ENCODE measurements around the gene AZIN2. TPM values are rescaled to one million over a fixed set of nuclear protein-coding genes. Genes with fewer than 3 reads are reported as not detected.

Gene AZIN2
- total and polyA plus RNA-seq, 2 of the 13 experiments (the other 11 are each of a cell fraction or from before 2014, with no cell fraction given): 1.7 to 3.5 TPM

DNA sequence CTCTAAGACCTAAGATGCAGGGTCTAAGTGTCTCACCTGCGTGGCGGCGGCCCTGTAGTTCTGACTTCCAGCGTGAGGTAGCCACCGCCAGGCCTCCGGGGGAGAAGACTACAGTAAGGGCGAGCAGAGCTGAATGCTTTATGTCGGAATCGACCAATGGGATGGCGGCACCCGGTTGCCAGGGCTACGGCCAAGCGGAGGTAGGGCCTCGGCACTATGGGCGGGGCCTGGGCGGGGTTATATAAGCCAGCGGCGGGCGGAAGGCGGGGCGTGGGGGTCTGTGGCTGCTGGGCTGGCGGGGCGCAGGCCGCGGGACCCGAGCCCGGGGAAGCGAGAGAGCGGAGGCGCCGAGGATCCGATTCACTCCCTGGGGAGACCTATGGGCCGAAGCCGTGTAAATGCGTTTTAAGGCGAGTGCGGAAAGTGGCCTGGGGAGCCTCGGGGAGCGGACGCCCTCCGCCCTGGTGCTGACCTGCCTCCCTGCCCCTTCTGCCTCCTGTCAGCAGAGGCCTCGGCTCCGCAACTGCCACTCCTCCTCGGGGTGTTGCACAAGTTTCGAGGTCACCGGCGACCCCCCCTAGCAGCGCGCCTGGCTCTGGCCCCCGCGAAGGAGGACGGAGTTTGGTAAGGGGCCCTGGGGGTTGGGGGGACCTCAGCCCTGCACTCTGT is at the start of gene AZIN2 (continued):
- TF ChIP-seq ZNF788 (CRISPR knock-in tag; IDR thresholded peaks at IDR 0.05; ENCODE audit: borderline replicate concordance) (peak; percentile 75; the same call in 1 of the 2 replicates), ZNF563 (CRISPR knock-in tag; IDR thresholded peaks at IDR 0.05) (0 out of 2 replicates have a peak, but pooled peaks have one; percentile 37), KDM3A (CRISPR knock-in tag; IDR thresholded peaks at IDR 0.05; ENCODE audit: low read depth) (peak; percentile 93), SATB2 (CRISPR knock-in tag; IDR thresholded peaks at IDR 0.05) (no peak), ZFX (CRISPR knock-in tag; IDR thresholded peaks at IDR 0.05; ENCODE audit: low read depth) (peak; percentile 85), PCBP2 (optimal IDR thresholded peaks at IDR 0.05; ENCODE audit: low read depth, low read length, poor library complexity, severe bottlenecking) (no peak), ZNF746 (CRISPR knock-in tag; IDR thresholded peaks at IDR 0.05) (peak; percentile 25; the same call in 1 of the 2 replicates), GABPB1 (CRISPR knock-in tag; IDR thresholded peaks at IDR 0.05) (peak; percentile 75), ZBTB8A (CRISPR knock-in tag; IDR thresholded peaks at IDR 0.05; ENCODE audit: borderline replicate concordance, low read depth) (no peak), IKZF1 (IDR thresholded peaks at IDR 0.05) (no peak), ZNF430 (CRISPR knock-in tag; IDR thresholded peaks at IDR 0.05) (no peak), POLR2G (IDR thresholded peaks at IDR 0.05; ENCODE audit: low read depth, low read length) (peak; percentile 76), ZNF225 (CRISPR knock-in tag; IDR thresholded peaks at IDR 0.05) (no peak)
- TF ChIP-seq, protein P1, sequence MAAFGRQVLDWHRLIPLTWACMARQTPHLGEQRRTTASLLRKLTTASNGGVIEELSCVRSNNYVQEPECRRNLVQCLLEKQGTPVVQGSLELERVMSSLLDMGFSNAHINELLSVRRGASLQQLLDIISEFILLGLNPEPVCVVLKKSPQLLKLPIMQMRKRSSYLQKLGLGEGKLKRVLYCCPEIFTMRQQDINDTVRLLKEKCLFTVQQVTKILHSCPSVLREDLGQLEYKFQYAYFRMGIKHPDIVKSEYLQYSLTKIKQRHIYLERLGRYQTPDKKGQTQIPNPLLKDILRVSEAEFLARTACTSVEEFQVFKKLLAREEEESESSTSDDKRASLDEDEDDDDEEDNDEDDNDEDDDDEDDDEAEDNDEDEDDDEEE (CRISPR knock-in tag; IDR thresholded peaks at IDR 0.05): peak; percentile 81; the same call in 1 of the 2 replicates
- TF ChIP-seq, protein P2, sequence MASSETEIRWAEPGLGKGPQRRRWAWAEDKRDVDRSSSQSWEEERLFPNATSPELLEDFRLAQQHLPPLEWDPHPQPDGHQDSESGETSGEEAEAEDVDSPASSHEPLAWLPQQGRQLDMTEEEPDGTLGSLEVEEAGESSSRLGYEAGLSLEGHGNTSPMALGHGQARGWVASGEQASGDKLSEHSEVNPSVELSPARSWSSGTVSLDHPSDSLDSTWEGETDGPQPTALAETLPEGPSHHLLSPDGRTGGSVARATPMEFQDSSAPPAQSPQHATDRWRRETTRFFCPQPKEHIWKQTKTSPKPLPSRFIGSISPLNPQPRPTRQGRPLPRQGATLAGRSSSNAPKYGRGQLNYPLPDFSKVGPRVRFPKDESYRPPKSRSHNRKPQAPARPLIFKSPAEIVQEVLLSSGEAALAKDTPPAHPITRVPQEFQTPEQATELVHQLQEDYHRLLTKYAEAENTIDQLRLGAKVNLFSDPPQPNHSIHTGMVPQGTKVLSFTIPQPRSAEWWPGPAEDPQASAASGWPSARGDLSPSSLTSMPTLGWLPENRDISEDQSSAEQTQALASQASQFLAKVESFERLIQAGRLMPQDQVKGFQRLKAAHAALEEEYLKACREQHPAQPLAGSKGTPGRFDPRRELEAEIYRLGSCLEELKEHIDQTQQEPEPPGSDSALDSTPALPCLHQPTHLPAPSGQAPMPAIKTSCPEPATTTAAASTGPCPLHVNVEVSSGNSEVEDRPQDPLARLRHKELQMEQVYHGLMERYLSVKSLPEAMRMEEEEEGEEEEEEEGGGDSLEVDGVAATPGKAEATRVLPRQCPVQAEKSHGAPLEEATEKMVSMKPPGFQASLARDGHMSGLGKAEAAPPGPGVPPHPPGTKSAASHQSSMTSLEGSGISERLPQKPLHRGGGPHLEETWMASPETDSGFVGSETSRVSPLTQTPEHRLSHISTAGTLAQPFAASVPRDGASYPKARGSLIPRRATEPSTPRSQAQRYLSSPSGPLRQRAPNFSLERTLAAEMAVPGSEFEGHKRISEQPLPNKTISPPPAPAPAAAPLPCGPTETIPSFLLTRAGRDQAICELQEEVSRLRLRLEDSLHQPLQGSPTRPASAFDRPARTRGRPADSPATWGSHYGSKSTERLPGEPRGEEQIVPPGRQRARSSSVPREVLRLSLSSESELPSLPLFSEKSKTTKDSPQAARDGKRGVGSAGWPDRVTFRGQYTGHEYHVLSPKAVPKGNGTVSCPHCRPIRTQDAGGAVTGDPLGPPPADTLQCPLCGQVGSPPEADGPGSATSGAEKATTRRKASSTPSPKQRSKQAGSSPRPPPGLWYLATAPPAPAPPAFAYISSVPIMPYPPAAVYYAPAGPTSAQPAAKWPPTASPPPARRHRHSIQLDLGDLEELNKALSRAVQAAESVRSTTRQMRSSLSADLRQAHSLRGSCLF (CRISPR knock-in tag; IDR thresholded peaks at IDR 0.05; ENCODE audit: borderline replicate concordance): no peak
- TF ChIP-seq, protein P3, sequence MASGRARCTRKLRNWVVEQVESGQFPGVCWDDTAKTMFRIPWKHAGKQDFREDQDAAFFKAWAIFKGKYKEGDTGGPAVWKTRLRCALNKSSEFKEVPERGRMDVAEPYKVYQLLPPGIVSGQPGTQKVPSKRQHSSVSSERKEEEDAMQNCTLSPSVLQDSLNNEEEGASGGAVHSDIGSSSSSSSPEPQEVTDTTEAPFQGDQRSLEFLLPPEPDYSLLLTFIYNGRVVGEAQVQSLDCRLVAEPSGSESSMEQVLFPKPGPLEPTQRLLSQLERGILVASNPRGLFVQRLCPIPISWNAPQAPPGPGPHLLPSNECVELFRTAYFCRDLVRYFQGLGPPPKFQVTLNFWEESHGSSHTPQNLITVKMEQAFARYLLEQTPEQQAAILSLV (CRISPR knock-in tag; IDR thresholded peaks at IDR 0.05; ENCODE audit: borderline replicate concordance): peak; percentile 27; the same call in 1 of the 2 replicates
- TF ChIP-seq, protein P4, sequence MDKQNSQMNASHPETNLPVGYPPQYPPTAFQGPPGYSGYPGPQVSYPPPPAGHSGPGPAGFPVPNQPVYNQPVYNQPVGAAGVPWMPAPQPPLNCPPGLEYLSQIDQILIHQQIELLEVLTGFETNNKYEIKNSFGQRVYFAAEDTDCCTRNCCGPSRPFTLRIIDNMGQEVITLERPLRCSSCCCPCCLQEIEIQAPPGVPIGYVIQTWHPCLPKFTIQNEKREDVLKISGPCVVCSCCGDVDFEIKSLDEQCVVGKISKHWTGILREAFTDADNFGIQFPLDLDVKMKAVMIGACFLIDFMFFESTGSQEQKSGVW (CRISPR knock-in tag; IDR thresholded peaks at IDR 0.05; ENCODE audit: borderline replicate concordance): no peak
- TF ChIP-seq, protein P5, sequence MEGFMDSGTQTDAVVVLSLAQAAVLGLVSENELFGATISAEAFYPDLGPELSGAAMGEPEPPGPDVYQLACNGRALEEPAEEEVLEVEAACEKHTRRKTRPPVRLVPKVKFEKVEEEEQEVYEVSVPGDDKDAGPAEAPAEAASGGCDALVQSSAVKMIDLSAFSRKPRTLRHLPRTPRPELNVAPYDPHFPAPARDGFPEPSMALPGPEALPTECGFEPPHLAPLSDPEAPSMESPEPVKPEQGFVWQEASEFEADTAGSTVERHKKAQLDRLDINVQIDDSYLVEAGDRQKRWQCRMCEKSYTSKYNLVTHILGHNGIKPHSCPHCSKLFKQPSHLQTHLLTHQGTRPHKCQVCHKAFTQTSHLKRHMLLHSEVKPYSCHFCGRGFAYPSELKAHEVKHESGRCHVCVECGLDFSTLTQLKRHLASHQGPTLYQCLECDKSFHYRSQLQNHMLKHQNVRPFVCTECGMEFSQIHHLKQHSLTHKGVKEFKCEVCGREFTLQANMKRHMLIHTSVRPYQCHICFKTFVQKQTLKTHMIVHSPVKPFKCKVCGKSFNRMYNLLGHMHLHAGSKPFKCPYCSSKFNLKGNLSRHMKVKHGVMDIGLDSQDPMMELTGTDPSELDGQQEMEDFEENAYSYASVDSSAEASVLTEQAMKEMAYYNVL (CRISPR knock-in tag; IDR thresholded peaks at IDR 0.05; ENCODE audit: borderline replicate concordance): 0 out of 2 replicates have a peak, but pooled peaks have one; percentile 23

Data from HepG2 (cell line).